NCI-H1694 treated with DMSO at 0.1 percent for 48 hours (cell line): ENCODE measurements around the gene KRTDAP.

Experiments
- DNase-seq: peaks from one replicate; lab custom pipeline; 2025; lab: John Stamatoyannopoulos, UW

KRTDAP gene

GRCh38 chr19:35512831-35513627, 22.8 kb upstream of the KRTDAP start:
- no peak for DNase-seq

GRCh38 chr19:35511337-35511736, 21.1 kb upstream of the KRTDAP start:
- DNase-seq = no peak

- DNase-seq = no peak
Measured at GRCh38 chr19:35510626-35510964, 20.3 kb upstream of the KRTDAP start.

GRCh38 chr19:35509861-35510625, 19.8 kb upstream of the KRTDAP start:
- DNase-seq = peak; percentile 23

GRCh38 chr19:35509018-35509652, 18.9 kb upstream of the KRTDAP start:
- DNase-seq = no peak

GRCh38 chr19:35508129-35508528, 17.9 kb upstream of the KRTDAP start:
- no peak for DNase-seq

- no peak for DNase-seq
Measured at GRCh38 chr19:35507561-35507960, 17.3 kb upstream of the KRTDAP start.

GRCh38 chr19:35506011-35506410, 15.7 kb upstream of the KRTDAP start:
- DNase-seq = no peak

GRCh38 chr19:35502751-35503150, 12.5 kb upstream of the KRTDAP start:
- DNase-seq = no peak

- DNase-seq = no peak
Measured at GRCh38 chr19:35501684-35502083, 11.4 kb upstream of the KRTDAP start.

- no peak for DNase-seq
Measured at GRCh38 chr19:35500611-35501010, 10.3 kb upstream of the KRTDAP start.

- no peak for DNase-seq
Measured at GRCh38 chr19:35498984-35499527, 8.8 kb upstream of the KRTDAP start.

GRCh38 chr19:35498220-35498619, 8.0 kb upstream of the KRTDAP start:
- no peak for DNase-seq

- DNase-seq = no peak
Measured at GRCh38 chr19:35497406-35497805, 7.1 kb upstream of the KRTDAP start.

GRCh38 chr19:35495107-35496064, 5.1 kb upstream of the KRTDAP start:
- DNase-seq = peak; percentile 65

GRCh38 chr19:35493971-35494370, 3.7 kb upstream of the KRTDAP start:
- DNase-seq = no peak

GRCh38 chr19:35491836-35492360, 1.6 kb upstream of the KRTDAP start:
- no peak for DNase-seq

GRCh38 chr19:35488677-35489076, 1.6 kb downstream of the KRTDAP start:
- DNase-seq = no peak

- no peak for DNase-seq
Measured at GRCh38 chr19:35487656-35488182, 2.5 kb downstream of the KRTDAP start.

GRCh38 chr19:35486268-35486708, 4.0 kb downstream of the KRTDAP start:
- DNase-seq = no peak
